GM18526 (cell line): ENCODE results near the gene PRM3.

Source experiments
- POLR2A ChIP-seq: IDR thresholded peaks from 3 replicates; pipeline ENCODE4 v1.6.1; 2011; ENCODE audit not compliant: insufficient read length; ENCODE audit errors: extremely low read depth

Gene PRM3

DNA sequence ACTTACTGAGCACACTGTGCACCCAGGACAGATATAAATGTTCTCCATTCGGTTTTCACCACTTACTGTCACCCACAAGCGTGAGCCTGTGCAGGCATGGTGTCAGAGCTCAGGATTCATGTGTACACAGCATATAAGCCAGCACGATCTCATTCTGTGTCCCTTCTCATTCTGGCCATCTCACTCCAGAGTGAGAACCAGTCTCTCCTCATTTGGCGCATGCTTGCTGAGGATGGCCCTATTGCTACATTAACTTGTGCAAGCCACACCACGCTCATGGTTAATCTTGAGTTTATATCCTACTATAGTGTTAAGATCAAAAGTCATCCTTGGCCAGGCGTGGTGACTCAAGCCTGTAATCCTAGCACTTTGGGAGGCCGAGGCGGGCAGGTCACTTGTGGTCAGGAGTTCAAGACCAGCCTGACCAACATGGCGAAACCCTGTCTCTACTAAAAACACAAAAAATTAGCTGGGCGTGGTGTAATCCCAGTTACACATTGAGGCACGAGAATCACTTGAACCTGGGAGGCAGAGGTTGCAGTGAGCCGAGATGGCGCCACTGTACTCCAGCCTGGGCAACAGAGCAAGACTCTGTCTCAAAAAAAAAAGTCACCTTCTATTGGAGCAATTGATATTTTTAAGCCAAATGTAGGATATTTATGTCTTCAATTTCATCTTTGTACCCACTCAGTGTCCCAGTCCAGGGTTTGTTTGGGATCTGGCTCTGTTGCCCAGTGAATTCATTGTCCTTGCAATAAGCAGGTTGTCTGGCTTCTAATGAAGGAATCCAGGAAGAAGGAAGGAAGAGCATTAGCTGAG, 38.3 kb downstream of the PRM3 start:
- TF ChIP-seq POLR2A, result no peak

DNA sequence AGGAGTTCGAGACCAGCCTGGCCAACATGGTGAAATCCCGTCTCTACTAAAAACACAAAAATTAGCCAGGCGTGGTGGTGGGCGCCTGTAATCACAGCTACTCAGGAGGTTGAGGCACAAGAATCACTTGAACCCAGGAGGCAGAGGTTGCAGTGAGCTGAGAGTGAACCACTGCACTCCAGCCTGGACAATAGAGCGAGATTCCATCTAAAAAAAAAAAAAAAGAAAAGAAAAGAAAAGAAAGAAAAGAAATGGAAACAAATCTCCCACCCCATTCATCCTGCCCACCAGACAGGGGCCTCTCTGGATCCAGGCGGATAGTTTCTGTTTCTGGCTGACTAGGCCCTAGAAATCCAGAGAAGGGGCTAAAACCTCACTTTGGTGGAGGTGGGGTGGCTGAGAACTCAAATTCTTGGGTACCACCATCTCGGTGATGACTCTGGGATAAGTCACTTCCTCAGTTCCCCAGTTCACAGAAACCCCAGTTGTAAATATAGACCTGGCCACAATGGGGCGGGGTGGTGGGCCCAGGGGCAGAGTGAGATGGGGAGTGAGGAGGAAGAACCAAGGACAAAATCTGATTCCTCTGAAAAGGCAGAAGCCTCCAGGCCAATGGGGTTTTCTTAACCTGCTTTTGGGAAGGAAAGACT, 39.6 kb downstream of the PRM3 start:
- no peak for TF ChIP-seq POLR2A

DNA sequence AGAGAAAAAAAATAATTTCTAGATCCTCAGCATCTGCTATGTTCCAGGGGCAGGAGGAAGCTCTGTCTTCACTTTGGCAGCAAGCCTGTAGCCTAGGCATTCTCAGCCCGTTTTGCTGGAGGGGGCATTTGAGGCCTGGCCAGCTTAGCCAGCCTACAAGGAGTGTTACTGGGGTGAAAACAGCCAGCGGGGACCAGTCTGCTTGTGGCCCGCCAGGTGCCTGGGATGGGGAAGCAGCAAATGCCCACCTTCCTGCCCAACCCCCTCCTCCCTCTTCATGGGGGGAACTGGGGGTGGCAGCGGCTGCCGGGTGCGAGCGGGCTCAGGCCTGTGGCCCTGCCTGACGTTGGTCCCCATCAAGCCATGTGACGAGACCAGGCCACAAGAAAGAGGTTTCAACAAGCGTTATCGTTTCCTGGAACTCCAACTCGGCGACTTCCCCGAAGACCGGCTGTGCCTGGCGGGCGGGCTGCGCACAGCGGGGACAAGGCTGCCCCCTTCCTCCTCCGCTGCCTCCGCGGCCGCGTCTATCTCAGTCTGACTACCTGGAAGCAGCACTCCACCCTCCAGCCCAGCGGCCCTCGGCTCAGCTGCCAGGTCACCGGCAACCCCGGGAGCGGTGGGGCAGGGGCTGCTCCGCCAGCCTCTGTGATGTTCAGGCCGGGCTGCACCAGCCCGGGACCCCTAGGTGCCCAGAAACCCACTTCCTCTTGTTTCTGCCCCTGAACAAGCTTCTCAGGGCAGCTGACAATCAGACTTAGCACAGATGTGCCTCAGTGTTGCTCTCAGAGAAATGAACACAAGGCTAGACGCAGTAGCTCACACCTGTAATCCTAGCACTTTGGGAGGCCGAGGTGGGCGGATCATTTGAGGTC, 40.3 kb downstream of the PRM3 start:
- peak; percentile 47 for TF ChIP-seq POLR2A

DNA sequence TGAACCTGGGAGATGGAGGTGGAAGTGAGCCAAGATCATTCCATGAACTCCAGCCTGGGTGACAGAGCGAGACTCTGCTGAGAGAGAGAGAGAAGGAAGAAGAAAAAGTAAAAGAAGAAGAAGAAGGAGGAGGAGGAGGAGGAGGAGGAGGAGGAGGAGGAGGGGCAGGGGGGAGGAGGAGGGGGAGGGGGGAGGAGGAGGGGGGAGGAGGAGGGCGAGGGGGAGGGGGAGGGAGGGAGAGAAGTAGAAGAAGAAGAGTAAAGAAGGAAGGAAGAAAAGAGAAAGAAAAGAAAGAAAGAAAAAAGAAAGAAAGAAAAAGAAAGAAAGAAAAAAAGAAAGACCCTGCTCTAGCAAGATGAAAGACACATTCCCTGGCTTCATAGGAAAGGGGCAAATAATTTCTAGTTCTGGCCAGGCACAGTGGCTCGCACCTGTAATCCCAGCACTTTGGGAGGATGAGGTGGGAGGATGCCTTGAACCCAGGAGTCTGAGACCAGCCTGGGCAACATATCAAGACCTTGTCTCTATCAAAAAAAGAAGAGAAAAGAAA, 41.1 kb downstream of the PRM3 start:
- no peak for TF ChIP-seq POLR2A

DNA sequence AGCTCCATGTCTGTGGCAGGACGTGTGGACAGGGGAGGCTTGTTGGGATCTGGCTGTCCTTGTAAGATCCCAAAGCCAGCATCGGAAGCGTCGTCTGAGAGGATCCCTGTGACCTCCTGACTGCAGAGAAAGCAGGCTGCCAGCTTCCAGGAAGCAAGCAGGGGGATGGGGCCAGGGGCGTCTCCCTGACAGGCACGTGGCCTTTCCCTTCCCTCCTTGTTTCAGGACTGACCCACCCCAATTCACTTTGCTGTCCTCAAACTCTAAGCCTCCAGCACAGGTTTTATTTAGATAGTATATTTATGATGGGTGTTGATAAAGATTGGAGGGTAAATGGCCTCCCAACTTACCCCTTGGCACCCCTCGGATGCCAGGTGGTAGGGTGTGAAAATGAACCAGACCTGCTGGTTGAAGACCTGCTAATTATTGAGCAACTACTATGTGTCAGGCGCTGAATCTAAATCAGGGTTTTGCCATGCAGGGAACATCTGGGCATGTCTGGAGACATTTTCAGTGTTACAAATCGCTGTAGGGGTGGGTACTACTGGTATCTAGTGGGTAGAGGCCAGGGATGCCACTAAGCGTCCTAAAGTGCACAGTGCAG, 42.0 kb downstream of the PRM3 start:
- TF ChIP-seq POLR2A, result no peak

DNA sequence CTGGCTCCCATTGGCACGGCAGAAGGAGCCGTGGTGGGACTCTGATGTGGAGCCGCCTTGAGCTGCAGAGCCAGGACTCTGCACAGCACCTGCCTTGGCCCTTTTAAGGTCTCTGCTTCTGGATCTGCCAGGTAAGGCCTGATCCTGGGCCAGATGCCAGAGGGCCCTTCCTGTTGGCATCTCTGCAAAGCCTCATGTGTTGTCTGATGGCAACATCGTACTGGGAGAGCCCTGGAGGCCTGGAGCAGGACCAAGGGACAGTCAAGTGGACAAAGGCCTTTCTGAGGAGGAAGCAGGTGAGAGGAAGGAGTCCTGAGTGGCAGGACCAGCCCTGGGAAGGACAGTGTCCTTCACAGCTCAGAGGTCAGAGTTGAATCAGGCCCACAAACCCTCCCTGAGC, 43.5 kb downstream of the PRM3 start:
- no peak for TF ChIP-seq POLR2A

DNA sequence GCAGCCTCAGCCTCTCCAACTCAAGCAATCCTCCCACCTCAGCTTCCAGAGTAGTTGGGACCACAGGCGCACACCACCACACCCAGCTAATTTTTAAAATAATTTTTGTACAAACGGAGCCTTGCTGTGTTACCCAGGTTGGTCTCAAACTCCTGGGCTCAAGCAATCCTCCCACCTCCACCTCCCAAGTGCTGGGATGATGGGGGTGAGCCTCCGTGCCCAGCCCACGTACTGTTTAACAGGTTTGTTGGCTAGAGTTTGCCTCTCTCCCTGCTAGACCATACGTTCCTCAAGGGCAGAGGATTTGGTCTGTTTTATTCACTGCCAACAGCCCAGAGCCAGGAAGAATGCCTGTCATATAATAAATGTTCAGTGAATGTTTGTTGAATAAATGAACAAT, 44.0 kb downstream of the PRM3 start:
- no peak for TF ChIP-seq POLR2A

DNA sequence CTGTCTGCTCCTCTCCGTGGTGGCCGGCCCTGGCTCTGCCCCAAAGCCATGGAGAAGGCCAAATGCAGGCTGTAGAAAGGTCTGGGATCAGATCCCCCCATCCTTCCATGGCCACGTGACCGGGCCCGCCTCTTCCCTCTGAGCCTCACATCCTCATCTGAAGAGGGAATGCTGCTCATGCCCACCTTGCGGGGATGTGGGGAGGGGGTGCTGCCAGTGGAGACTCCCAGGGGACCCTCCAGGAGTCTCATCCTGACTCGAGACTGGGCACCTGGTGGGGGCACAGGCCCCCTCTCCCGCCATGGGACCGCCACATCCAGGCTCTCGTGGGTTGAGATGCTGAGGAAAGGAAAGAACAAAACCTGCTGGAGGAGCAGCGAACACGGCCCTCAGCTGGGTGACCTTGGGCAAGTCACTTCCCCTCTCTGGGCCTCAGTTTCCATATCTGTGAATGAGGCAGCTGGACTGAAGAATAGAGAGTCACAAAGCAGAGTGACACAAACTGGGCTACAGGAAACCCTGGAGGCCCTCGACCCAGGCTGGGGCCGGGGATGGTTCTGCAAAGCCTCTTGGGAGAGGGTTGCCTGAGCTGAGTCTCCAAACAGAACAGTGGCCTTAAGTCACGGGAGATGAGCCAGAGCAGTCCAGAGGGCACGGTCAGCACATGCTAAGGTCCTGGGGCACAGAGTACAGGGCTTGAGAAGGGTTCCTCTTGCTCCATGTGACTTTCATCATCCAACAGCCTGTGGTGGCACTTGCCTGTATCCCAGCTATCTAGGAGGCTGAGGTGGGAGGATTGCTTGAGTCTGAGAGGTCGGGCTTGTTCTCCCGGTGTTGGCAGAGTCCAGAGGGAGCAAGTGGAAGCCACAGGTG, 47.5 kb downstream of the PRM3 start:
- TF ChIP-seq POLR2A, result no peak

DNA sequence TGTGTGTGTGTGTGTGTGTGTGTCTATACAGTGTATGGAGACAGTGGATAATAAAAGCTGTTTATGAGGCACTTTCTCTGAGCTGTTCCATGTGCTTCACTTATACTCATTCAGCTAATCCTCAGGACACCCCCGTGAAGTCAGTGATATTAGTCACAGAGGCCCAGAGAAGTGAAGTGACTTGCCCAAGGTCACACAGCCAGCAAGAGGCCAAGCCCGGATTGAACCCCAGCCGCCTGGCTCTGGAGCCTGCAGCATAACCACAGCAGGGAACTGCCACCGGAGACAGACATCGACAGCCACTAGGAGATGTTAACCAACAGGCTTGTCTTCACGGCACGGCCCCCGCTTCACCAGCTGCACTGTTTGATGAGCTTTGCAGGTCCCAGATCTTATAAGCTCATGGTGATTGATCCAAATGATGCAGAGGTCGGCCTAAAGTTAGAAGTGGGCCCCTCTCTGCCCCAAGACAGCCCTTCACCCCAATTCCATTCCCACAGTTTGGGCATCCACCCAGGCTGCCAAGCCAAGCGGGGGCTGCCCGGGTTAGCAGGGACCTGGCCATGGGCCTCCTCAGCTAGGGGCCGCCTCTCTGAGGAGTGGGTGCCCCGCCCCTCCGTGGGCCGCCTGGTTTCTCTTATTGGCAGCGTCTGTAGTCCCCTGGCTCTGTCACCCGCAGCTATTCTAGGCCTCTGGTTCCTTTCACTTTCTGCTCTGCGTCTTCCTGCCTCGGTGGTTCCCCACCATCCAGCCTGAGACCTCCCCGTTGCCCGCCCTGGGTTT, 48.3 kb downstream of the PRM3 start:
- TF ChIP-seq POLR2A, result peak; percentile 56

DNA sequence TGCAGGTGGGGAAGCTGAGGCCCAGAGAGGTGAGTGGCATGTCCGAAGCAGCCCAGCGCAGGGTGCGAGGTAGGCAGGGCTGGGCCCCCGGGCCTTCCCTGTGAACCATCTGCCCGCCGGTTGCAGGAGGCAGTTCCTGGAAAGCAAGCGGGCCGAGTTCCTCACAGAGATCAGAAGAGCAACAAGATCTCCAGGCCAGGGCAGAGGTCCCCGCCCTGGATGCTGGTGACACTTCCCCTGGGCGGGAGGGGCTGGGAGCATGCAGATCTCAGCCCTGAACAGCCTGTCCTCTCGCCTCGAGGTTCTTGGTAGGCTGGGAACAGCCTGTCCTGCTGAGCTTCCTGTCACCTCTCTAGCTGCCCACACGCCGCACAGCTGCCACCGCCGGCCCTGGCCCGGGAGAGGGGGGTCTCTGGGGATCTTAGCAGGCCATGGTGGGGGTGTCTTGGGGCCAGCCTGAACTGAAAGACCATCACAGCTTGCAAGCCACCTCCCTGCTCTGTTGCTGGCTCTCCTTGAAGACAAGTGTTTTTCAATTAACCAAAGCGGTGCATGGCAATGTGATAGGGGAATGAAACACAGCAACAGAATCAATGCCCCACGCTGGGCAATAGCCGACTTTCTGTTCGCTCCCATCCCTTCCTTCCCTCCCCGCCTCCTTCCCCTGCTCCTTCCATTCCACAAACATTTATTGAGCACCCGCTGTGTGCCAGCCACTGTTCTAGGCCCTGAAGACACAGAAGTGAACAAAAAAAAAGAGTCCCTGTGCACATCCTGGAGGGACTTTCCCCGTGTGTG, 49.1 kb downstream of the PRM3 start:
- TF ChIP-seq POLR2A, result no peak
